NAMALWA (cell line): ENCODE results near the gene ACADSB.

ENCODE experiments used
- DNase-seq: peaks from one replicate; pipeline ENCODE4 v3.0.0-alpha.2; 2015; ENCODE audit warnings: low spot score

The ACADSB gene

DNA sequence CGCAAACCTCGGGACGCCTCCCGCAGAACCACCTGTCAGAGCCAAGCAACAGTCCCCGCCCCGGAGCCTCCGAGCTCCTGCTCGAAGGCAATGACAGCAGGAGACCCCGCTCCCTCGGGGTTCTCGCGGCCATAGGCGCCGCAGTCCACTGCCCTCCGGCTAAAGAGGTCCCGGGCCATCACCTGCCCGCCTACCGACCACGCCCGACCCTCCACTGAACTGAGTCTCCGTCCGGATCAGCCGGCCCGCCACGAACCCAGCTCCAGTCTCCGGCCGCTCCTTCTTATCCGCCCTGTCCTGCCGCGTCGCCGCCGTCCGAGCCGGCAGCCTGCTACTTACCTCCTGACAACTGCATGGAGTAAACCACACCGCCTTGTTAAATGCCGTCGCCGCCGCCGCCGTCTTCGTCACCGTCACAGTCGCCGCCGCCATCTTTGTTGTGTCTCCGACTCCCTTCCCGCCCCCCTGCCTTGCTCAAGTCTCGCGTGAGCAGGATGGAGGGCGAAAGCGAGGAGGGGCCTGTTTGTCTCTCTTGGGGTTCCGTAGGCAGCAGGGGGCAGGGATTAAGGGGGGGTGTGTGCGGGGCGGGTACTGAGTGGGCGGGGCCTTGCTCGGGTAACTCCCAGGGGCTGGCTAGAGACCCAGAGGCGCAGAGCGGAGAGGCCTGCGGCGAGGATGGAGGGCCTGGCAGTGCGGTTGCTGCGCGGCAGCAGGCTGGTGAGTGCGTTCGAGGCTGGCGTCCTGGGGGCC, at the start of gene ACADSB, which contains the start of gene IKZF5:
TSS of gene ACADSB (plus strand) at position 652 of the 750 bp plus-strand sequence. CDS start at position 676, 24 bp downstream.
TSS of gene IKZF5 (minus strand) at position 441 of the 750 bp plus-strand sequence. CDS start 10,170 bp downstream, outside the sequence.
- peak; percentile 98 for DNase-seq

DNA sequence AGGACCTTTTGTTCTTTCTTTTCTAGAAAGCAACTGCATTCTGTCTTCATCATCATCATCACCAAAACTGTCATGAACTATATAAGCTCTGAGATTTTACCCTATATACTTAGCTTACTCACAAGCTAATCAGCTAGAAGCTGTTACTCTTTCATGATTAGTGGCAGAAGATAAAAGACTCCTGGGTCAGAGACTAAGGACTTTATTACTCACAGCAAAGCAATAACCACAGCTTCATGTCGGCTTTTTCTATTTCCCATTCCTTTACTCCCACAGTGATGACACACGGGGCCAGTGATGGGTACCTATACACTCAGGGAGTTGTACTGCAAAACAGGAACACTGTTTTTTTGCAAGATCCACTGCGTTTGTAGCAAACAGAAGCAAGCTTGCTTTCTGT, 46.4 kb upstream of the ACADSB start:
- no peak for DNase-seq

GRCh38 chr10:122966879-122967278, 41.9 kb upstream of the ACADSB start:
- DNase-seq = no peak

DNA sequence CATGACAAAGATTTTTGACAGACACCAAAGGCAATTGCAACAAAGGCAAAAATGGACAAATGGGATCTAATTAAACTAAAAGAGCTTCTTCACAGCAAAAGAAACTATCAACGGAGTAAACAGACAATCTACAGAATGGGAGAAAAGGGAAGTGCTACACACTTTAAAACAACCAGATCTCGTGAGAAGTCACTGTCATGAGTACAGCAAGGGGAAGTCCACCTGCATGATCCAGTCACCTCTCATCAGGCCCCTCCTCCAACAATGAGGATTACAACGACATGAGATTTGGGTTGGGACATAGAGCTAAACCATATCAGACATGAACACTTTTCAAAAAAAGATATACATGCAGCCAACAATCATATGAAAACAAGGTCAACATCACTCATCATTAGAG, 40.1 kb upstream of the ACADSB start:
- no peak for DNase-seq

DNA sequence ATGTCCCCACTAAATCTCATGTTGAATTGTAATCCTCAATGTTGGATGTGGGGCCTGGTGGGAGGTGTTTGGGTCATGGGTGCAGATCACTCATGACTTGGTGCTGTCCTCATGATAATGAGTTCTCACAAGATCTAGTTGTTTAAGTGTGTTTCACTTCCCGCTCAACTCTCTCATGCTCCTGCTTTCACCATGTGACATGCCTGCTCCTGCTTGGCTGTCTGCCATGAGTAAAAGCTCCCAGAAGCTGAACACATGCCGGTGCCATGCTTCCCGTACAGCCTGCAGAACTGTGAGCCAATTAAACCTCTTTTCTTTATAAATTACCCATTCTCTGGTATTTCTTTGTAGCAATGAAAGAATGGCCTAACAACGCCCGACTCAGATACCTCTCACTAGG, 34.8 kb upstream of the ACADSB start:
- no peak for DNase-seq

GRCh38 chr10:122974543-122975064, 34.2 kb upstream of the ACADSB start:
- no peak for DNase-seq

- DNase-seq = peak; percentile 92
Observed at GRCh38 chr10:122980209-122981065, 28.4 kb upstream of the ACADSB start, which contains the start of gene PSTK. Gene PSTK, plus strand, starts transcription at chr10:122980401. Its CDS starts 79 bp downstream, at chr10:122980480.

GRCh38 chr10:122981066-122981464, 27.7 kb upstream of the ACADSB start:
- peak; percentile 68 for DNase-seq

DNA sequence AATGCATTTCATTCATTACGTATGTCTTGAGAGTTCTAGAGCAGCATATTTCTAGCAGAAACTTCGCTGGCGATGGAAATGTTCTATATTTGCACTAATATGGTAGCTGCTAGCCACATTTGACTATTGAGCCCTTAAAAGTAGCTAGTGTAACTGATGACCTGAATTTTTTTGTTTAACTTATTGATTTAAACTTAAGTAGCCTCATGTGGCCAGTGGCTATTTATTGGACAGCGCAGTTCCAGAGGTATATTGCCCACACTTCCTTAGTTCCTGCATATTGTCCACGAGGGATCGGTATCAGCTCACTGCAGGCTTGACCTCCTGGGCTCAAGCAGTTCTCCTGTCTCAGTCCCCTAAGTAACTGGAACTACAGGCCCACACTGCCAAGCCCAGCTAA, 24.9 kb upstream of the ACADSB start:
- DNase-seq = no peak

DNA sequence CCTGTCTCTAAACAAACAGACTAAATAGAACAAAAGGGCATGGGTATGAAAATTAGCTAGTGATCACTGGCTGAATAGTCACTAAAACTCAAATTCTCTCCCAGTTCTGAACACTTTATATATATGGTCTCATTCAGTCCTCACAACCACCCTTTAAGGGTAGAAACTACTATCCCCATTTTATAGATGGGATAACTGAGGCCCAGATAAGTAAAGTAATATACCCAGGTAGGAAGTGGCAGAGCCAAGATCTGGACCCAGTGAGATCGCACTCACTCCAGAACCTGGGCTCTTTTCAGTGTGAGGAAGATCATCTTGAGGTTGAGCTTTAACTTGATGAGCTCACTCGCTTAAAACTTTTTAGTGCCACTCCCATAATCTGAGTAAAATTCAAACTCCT, 24.1 kb upstream of the ACADSB start:
- DNase-seq = no peak

DNA sequence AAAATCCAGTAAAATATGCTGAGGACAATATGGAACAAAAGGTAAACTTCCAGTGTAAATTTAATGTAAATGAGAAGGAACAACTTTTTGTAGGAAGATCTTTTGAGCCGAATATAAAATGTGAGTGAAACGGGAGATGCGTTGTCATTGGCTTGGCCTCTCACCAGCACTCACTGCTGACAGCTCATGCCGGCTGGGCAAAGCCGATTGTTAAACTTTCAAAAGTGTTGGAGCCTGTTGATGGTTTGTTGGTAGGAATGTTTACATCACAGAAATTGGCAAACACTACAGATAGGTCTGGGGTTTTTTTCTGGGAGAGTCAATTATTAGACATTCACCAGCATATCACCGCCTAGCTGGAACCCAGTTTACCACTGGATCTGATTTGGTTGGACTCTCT, 22.5 kb upstream of the ACADSB start:
- DNase-seq = no peak

GRCh38 chr10:122988501-122988900, 20.3 kb upstream of the ACADSB start:
- no peak for DNase-seq

GRCh38 chr10:122990278-122990677, 18.5 kb upstream of the ACADSB start:
- DNase-seq = no peak

DNA sequence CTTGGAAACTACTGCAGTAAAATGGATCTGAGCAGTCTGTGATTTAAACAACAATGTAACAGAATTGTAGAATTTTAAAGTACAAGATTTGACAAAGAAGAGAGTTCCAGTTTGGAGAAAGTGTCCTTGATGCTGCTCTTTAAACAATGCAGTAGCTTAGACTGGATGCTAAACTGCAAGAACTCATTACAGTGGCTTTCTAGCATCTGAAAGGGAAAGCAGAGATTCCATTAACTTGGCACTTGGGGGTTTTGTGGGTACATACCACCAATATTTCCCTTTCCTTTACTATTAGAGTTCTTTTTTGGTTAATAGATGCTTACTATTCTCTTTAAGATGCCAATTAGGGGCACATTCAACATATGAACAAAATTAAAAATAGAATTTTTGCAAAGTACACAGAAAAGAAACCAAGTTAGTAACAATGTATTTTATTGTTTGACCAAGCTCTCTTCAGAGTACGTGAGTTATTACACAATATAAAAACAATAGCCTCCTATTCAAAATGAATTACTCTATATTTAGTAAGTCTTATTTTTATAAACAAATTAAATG, 16.7 kb upstream of the ACADSB start:
- DNase-seq = no peak

DNA sequence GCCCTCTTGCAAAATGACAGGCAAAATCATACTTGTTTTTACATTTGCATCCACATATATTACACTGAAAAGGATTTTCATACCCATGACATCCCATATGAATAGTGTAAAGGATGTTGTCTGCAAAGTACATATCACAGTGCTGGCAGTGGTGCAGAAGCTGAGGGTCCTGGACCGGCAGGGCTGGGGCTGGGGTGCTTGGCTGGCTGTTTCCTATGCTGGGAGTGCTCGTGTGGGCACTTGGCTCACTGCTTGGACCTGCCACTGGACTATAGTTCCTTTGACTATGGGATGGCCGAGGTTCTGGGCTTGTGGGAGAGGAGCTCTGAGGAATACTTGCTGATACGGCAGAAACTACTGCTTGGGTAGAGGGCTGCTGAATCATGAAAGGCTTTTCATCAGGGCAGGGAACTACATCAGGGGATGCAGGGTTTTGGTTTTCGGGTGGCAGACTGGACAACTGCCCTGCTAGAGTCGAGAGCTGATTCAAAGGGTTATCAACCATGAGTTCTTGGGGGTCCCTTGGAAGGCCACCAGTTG, 14.9 kb upstream of the ACADSB start:
- no peak for DNase-seq

- no peak for DNase-seq
Observed at GRCh38 chr10:122995936-122996335, 12.9 kb upstream of the ACADSB start.

- DNase-seq = no peak
Observed at GRCh38 chr10:122997864-122998263, 10.9 kb upstream of the ACADSB start.

- DNase-seq = no peak
Observed at GRCh38 chr10:122998360-122998917, 10.4 kb upstream of the ACADSB start.

- DNase-seq = no peak
Observed at GRCh38 chr10:122998934-122999333, 9.9 kb upstream of the ACADSB start.

DNA sequence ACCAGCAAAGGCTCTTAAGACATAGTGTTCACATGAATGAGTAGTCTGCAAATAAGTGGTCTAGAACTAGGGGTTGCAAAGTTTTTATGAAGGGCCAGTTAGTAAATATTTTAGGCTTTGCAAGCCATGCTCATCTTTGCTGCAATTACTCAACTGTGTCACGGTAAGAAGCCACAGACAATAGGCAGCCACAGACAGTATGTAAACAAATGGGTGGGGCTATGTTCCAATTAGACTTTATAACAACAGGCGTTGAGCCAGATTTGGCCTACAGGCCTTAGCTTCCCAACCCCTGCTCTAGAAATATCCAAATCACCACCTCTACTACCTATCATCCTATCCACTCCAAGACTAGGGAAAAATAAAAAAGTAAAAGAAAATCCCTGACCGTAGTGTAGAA, 9.5 kb upstream of the ACADSB start:
- no peak for DNase-seq

DNA sequence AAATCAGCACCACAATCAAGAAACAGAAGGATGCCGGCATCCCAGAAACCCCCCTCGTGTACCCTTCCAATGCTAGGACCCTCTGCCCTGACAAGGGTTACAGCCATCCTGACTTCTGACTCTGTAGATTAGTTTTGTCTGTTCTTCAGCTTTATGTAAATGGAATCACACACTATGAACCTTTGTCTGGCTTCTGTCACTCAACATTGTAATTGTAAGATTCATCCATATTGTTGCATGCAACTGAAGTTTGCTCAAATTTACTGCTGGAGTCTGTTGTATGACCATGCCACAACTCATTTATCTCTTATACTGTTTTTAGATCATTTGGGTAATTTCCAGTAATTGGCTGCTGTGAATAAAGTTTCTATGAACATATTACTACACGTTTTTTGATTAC, 8.7 kb upstream of the ACADSB start:
- DNase-seq = no peak

DNA sequence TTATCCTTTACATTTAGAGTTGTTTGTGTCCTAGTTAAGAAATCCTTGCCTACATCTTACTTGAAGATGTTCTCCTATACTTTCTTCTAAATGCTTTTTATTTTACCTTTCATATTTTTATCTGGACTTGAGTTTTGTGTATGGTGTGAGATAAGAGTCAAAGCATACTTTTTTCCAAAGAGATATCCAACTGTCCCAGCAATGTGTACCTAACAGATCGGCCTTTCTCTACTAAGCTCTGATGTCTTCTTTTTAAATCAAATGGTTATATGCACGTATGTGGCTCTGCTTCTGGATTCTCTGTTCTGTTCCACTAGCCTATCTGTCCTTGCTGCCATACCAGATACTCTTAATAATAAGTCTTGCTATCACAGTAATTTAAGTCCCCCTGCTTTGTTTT, 7.4 kb upstream of the ACADSB start:
- no peak for DNase-seq
